GM18511 (cell line): ENCODE data around the gene SEPTIN11.
"Not testable (repeated sequence)": the region's sequence is repeated elsewhere in the genome, so short reads cannot be mapped to it uniquely, and the experiment has no call there.

ENCODE experiments used
- ATAC-seq: cut with Tn5 transposase; IDR thresholded peaks from one replicate; pipeline ENCODE4 v1.9.1; 2021; ENCODE audit warnings: mild to moderate bottlenecking, moderate library complexity; ENCODE audit not compliant: unreplicated experiment

The SEPTIN11 gene

DNA sequence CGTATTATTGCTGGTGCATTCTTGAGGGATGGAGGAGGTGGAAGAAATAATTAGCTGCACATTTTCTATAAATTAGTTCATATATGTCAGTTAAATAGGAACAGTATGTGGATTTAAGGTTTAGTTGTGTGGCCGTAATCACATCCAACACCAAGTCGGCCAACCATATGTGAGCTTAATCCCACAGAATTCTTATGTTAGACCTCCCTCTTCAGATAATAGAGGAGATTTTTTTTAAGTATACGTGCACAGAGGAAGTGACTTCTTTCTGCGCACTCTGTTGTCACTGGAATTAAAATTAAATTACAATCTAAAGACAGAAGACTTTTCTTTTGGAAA, 2.1 kb downstream of the SEPTIN11 start:
- ATAC-seq = no peak

DNA sequence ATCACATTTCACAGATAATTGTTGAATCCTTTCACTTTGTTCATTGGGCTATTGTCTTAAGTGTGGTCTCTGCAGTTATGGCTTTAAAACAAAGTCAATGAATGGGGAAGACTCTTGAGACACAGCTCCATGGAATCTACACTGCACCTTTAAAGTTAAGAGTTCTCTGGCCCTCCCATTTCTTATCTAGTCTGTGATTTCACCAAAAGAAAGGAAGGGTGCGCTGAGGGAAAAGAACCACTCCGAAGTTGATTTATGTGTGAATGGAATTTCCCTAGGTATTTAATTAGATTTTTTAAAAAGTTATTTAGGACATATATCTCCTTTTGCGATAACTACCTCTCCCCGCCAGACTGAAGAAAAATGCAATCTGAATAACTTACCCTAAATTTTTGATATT, 2.5 kb downstream of the SEPTIN11 start:
- no peak for ATAC-seq

- ATAC-seq = no peak
Observed at GRCh38 chr4:76952656-76953582, 3.4 kb downstream of the SEPTIN11 start.

DNA sequence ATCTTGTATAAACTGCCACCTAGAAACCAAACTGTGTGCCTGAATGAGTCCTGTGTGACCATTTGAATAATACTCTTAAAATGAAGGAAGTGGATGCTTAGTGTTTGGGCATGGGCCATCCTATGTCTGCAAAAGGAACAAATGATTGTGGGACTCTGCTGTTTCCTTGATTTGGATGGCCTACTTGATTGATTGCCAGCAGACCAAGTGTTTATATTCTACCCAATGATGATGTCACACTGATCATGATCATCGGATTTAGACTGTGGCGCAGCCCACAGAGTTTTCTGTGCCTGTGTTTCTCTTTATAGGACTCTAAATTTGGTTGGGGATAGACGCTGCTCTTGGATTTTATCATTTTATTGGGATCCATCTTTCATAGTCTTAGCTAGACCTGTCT, 4.4 kb downstream of the SEPTIN11 start:
- ATAC-seq = no peak

- no peak for ATAC-seq
Observed at GRCh38 chr4:76954489-76954888, 4.9 kb downstream of the SEPTIN11 start.

DNA sequence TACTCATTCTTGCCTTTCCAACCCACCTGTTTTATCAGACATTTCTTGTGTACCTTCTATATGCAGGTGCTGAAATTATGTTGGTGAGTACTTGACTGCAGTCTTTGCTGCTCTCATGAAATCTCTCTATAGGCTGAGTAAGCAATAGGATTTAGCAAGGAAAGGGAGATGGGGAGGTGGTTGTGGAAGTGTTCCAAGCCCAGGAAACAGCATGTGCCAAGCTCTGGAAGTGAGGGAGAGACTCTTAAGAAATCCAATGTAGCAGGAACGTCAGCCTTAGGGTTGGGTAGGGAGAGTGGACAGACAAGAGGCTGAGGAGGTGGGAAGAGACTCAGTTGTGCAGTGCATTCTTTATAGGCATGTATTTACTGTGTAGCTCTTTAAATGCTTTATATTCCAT, 5.6 kb downstream of the SEPTIN11 start:
- no peak for ATAC-seq

DNA sequence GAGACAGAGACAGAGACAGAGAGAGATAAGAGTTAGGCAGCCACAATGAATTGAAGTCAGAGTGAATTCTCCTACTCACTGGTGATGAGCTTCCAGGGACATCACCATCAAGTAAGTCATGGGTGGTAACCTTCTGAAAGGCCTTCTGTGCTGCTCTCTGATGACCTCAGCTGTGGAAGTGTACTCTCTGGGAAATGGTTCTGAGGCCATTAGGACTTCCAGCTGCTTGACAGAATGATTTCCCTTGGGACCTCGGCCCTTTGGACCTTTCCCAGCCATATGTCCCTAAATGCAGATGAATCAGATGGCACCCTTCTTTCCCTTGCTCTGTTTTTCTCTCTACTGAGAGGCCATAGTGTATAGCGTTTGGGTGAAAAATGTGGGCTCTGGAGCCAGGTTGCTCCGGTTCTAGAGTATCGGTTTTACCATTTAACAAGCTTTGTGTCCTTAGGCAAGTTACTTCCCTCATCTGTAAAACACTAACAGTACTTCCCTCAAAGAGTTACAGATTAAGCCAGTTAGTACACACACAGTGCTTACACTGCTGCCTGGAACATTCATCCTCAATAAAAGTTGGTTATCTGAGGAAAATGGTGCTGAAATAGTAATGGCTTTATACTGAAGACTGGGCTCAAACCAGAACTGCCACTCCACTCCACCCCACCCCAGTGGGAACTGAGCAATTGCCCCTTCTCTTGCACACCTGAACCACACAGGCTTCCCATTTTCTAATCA, 7.6 kb downstream of the SEPTIN11 start:
- no peak for ATAC-seq

- ATAC-seq = no peak
Observed at GRCh38 chr4:76958891-76959290, 9.3 kb downstream of the SEPTIN11 start.

DNA sequence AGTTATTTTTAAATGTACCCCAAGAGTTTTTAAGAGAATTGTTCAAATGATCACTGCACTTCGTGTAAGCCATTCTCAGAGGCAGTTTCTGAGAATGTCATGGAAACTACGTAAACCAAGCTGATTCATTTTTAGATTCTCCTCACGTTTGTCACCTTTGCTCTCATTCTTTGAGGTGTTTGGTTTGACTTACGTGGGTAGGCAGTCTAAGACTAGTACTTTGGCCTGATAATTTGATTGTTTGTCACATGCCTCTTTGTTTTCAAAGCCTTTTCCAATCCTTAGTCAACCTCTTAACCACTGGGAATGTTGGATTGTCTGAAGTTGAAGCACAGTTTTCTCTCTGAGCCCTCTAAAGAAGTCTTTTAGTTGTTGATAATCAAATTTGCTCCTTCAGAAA, 10.5 kb downstream of the SEPTIN11 start:
- peak; percentile 72 for ATAC-seq

DNA sequence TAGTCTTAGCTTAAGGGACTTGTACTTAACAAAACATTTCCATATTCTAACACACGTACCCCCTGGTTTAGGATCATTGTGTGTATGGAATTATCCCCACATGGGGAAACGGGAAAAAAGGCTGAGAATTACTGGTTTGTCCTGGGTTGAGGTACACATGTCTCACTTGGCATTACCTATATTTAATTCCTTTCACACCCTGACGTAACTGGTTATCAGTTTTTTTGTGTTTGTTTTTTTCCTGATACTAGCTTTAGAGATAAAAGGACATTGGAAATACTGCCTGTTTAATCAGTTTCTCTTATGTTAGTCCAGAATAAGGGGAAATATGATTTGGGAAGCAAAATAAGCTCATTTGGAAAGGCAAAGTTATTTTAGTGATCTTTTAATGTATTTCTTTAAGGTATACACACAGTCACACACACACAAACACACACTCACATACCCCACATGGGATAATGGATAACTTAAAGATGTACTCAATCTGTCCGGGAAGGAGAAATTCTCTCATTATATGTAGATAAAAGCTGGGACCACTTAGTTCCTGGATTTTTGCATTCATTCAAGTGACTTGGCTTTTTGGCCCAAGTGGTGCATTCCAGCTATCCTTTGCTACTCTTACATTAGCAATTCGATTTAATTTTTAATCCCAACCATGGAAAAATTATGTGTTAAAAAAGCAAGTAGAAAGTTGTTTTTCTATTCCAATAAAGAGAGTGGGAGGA, 13.0 kb downstream of the SEPTIN11 start:
- no peak for ATAC-seq

DNA sequence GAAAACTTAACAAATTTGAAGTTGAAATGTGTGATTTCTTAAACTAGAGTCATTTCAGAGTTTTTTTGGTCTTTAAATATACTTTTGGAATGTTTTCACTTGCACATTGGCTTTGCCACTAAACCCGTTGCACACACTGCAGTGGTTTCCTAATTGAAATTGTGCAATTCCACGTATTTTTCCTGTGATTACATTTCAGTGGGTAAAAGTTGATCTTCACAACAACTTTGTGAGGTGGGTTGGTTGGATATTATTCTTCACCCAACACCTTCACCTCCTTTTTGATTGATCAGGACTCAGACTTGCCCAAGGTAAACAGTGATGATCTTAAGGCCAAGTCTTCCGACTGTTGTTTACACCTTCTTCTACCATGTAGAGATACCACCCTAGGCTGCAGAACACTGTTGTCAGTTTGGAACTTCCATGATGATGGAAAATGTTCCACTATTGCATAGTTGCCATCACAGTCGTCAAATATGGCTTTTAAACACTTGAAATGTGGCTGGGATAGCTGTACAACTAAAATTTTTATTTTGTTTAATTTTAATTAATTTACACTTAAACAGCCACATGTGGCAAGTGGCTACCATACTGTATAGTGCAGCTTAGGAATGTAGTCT, 13.7 kb downstream of the SEPTIN11 start:
- no peak for ATAC-seq

- ATAC-seq = not testable (repeated sequence)
Observed at GRCh38 chr4:76963927-76964326, 14.4 kb downstream of the SEPTIN11 start.

DNA sequence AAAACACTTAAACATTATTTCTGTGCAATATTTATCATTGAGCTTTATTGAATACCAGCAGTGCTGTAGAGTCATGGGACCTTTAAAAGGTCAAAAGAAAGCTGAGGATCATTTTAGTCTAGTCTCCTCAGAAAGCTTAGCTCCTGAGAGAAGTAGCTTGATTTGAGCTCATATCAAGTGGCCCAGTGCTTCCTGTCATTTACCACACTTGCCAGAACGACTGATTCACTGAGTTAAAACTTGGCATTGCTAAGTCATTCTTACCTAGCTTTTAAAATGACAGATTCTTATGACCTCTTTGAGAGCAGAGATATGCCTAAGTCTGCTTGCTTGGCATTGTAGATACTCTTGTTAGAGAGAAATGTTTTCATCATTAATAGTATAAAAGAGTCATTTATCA, 15.2 kb downstream of the SEPTIN11 start:
- ATAC-seq = no peak

- ATAC-seq = no peak
Observed at GRCh38 chr4:76965866-76966579, 16.5 kb downstream of the SEPTIN11 start.

- ATAC-seq = no peak
Observed at GRCh38 chr4:76968937-76969336, 19.4 kb downstream of the SEPTIN11 start.

GRCh38 chr4:76969495-76969894, 19.9 kb downstream of the SEPTIN11 start:
- ATAC-seq = no peak

GRCh38 chr4:76969941-76970529, 20.5 kb downstream of the SEPTIN11 start:
- ATAC-seq = no peak

DNA sequence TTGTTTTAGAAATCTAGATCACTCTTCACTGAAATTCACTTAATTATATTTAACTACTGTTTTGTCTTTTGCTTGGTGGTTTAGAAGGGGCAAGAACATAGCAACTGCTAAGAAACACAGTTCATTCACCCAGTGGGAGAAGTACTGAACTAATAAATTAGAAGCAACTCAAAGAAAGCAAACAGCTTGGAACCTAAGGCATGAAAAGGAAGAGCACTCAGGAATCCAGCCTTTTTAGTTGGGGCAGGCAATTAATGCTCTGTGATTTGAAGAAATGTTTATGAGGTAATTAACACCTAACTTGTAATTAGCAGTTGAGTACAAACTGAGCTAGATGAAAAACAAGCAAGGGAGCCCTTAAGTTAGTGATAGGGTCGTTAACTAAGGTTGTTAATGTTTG, 22.8 kb downstream of the SEPTIN11 start:
- ATAC-seq = no peak

DNA sequence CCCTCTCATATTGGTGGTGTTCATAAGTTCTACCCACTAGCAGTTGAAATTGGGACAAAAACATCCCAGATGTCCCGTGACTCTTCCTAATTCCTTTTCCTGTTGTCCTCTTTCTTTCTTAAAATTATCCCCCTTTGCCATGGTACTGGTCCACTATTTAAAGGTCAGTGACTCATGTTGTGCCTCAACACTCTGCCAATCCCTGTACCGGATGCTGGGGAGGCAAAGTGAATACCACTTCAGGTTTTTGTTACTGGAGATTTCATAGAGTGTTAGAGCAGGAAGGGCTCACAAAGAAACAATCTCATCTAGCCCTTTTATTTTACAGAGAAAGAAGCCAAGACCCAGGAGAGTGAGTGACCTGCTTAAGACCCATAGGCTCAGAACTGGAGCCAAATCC, 24.6 kb downstream of the SEPTIN11 start:
- ATAC-seq = no peak

- no peak for ATAC-seq
Observed at GRCh38 chr4:76977113-76977512, 27.6 kb downstream of the SEPTIN11 start.
